Measurements from ENCODE around the gene PHKA1. TPM values are rescaled to one million over a fixed set of nuclear protein-coding genes. Genes with fewer than 3 reads are reported as not detected.

PHKA1 gene
- total RNA-seq, 2 donors from 2014 or later, result 7.3 to 10.3 TPM

Other genes starting within 250 kb of the PHKA1 start
- 10 to 100 TPM; 14.6 to 19.2 TPM for gene HDAC8, start 141.5 kb downstream of the PHKA1 start, total RNA-seq
- gene DMRTC1B, start 62.6 kb upstream of the PHKA1 start, total RNA-seq, result not detected
- gene FAM236B, start 68.4 kb upstream of the PHKA1 start, total RNA-seq, result not detected
- not detected for gene FAM236D, start 93.9 kb upstream of the PHKA1 start, total RNA-seq
- gene FAM236C, start 198.3 kb upstream of the PHKA1 start, total RNA-seq, result not detected
- gene FAM236A, start 223.9 kb upstream of the PHKA1 start, total RNA-seq, result not detected
- not detected for gene DMRTC1, start 229.5 kb upstream of the PHKA1 start, total RNA-seq